Measurements from ENCODE around the gene INTU. TPM values are rescaled to one million over a fixed set of nuclear protein-coding genes. Genes with fewer than 3 reads are reported as not detected.
A peak's percentile ranks its signal among the peaks of the same experiment; 100 is the strongest.

INTU gene
- total and polyA plus RNA-seq, 2 experiments from 2014 or later = 3.9 to 18.0 TPM

- no peaks in the 10 kb centered on the region for H3K27me3 ChIP-seq
- no peaks in the 10 kb centered on the region for H3K9me3 ChIP-seq (ENCODE audit: low read depth)
- no peak overlapping the region for H3K4me3 ChIP-seq
- H3K36me3 ChIP-seq = no peaks in the 10 kb centered on the region
- H3K4me1 ChIP-seq (ENCODE audit: low read depth) = no peaks in the 10 kb centered on the region
- TF ChIP-seq CTCF (IDR thresholded peaks at IDR 0.05; ENCODE audit: low read depth, low read length) = no peak
- DNase-seq (ENCODE audit: low read depth in 1 of 2, low spot score in 1 of 2) = no peak
- no peak overlapping the region for H3K27ac ChIP-seq
These were observed 98.6 kb downstream of the INTU start for GRCh38 chr4:127731406-127731805.

- Histone ChIP-seq H3K4me1 (ENCODE audit: low read depth) (no peaks in the 10 kb centered on the region), H3K27me3 (no peaks in the 10 kb centered on the region)
- peak; percentile 52 to 65 for DNase-seq (ENCODE audit: low read depth in 1 of 2, low spot score in 1 of 2)
These were observed 100.0 kb downstream of the INTU start for GRCh38 chr4:127732623-127733328.

GRCh38 chr4:127734976-127735375, 102.2 kb downstream of the INTU start:
- DNase-seq (ENCODE audit: low read depth in 1 of 2, low spot score in 1 of 2) = no peak
- no peak for TF ChIP-seq CTCF (IDR thresholded peaks at IDR 0.05; ENCODE audit: low read depth, low read length)

More at GRCh38 chr4:127732623-127733328, 100.0 kb downstream of the INTU start:
- Histone ChIP-seq H3K9me3 (ENCODE audit: low read depth) (no peaks in the 10 kb centered on the region), H3K36me3 (no peaks in the 10 kb centered on the region), H3K4me3 (no peak overlapping the region), H3K27ac (no peak overlapping the region)
- peak; percentile 60 for TF ChIP-seq CTCF (IDR thresholded peaks at IDR 0.05; ENCODE audit: low read depth, low read length)

GRCh38 chr4:127737295-127737694, 104.5 kb downstream of the INTU start:
- Histone ChIP-seq H3K9me3 (ENCODE audit: low read depth) (no peaks in the 10 kb centered on the region), H3K4me1 (ENCODE audit: low read depth) (no peaks in the 10 kb centered on the region), H3K27me3 (no peaks in the 10 kb centered on the region), H3K4me3 (no peak overlapping the region), H3K27ac (no peak overlapping the region), H3K36me3 (no peaks in the 10 kb centered on the region)
- no peak for DNase-seq (ENCODE audit: low read depth in 1 of 2, low spot score in 1 of 2)
- TF ChIP-seq CTCF (IDR thresholded peaks at IDR 0.05; ENCODE audit: low read depth, low read length) = no peak

More at GRCh38 chr4:127734976-127735375, 102.2 kb downstream of the INTU start:
- Histone ChIP-seq H3K36me3 (no peaks in the 10 kb centered on the region), H3K4me3 (no peak overlapping the region), H3K27ac (no peak overlapping the region), H3K4me1 (ENCODE audit: low read depth) (no peaks in the 10 kb centered on the region), H3K27me3 (no peaks in the 10 kb centered on the region), H3K9me3 (ENCODE audit: low read depth) (no peaks in the 10 kb centered on the region)

- H3K27ac ChIP-seq = no peak overlapping the region
- no peaks in the 10 kb centered on the region for H3K36me3 ChIP-seq
- no peak overlapping the region for H3K4me3 ChIP-seq
- TF ChIP-seq CTCF (IDR thresholded peaks at IDR 0.05; ENCODE audit: low read depth, low read length) = no peak
- H3K27me3 ChIP-seq = no peaks in the 10 kb centered on the region
- DNase-seq (ENCODE audit: low read depth in 1 of 2, low spot score in 1 of 2) = no peak
- H3K4me1 ChIP-seq (ENCODE audit: low read depth) = no peaks in the 10 kb centered on the region
- no peaks in the 10 kb centered on the region for H3K9me3 ChIP-seq (ENCODE audit: low read depth)
These were observed 108.5 kb downstream of the INTU start for GRCh38 chr4:127741247-127741646.

All from cardiac muscle cell (in vitro differentiated cells and primary cell).